ENCODE data around the gene NCEH1.

DNA sequence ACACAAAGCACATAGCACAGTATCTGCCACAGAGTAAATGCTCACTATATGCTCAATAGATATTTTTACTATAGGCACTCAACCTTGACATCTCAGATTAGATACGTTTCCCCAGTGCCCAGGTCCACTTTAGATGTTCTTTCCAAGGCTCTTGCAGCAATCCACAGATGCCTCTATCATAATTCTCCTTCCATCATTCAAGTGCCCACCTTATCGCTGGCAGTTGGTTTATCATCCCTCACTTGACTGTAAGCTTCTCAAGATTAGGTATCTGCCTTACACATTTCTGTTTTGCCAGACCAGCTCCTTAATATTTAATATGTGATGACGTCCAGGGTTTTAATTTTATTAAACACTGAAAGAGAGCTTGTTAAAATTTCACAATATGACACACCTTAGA, 8.6 kb downstream of the NCEH1 start:
- TF ChIP-seq POLR2A (IDR thresholded peaks at IDR 0.05) (no peak), EP300 (IDR thresholded peaks at IDR 0.05) (no peak)
- TF ChIP-seq, protein P1, sequence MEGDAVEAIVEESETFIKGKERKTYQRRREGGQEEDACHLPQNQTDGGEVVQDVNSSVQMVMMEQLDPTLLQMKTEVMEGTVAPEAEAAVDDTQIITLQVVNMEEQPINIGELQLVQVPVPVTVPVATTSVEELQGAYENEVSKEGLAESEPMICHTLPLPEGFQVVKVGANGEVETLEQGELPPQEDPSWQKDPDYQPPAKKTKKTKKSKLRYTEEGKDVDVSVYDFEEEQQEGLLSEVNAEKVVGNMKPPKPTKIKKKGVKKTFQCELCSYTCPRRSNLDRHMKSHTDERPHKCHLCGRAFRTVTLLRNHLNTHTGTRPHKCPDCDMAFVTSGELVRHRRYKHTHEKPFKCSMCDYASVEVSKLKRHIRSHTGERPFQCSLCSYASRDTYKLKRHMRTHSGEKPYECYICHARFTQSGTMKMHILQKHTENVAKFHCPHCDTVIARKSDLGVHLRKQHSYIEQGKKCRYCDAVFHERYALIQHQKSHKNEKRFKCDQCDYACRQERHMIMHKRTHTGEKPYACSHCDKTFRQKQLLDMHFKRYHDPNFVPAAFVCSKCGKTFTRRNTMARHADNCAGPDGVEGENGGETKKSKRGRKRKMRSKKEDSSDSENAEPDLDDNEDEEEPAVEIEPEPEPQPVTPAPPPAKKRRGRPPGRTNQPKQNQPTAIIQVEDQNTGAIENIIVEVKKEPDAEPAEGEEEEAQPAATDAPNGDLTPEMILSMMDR (IDR thresholded peaks at IDR 0.05), result no peak

Data from sigmoid colon (tissue), 4 donors.